HG02870 (cell line): ENCODE data around the gene SPART.

ENCODE experiments used
- ATAC-seq: cut with Tn5 transposase; IDR thresholded peaks from one replicate; pipeline ENCODE4 v1.9.1; 2021; ENCODE audit warnings: mild to moderate bottlenecking, moderate library complexity; ENCODE audit not compliant: unreplicated experiment

SPART gene

DNA sequence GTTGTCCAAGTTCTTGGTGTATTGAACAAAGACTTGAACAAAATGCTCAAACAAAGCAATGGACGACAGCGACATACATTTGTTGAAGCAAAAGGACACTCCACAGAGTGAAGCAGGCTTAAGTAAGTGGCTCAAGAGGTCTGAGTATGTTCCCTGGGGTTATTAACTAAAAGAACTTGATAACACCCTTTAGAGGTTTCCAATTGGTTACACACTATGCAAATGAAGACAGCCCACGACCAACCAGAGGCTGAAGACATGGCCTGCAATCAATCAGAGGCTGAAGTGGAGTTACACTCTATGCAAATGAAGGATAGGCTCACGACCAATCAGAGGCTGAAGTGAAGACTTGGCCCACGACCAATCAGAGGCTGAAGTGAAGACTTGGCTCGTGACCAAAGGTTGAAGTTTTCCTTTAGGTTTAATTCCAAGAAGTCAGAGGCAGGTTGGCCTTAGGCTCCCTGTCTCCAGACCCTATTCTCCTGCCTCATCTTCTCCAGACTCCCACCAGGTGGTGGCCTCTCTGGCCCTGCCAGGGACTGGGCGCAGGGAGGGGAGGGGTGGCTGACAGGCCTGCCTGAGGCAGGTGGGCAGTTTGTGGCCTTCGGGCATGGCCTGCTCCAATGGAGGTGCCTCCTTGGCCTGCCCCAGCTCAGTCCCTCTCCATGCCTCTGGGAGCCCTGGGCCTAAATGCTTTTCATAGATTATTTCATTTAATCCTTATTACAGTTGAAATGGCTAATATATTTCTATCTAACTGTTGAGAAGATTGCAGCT is 86.6 kb downstream of the SPART start:
- no peak for ATAC-seq

DNA sequence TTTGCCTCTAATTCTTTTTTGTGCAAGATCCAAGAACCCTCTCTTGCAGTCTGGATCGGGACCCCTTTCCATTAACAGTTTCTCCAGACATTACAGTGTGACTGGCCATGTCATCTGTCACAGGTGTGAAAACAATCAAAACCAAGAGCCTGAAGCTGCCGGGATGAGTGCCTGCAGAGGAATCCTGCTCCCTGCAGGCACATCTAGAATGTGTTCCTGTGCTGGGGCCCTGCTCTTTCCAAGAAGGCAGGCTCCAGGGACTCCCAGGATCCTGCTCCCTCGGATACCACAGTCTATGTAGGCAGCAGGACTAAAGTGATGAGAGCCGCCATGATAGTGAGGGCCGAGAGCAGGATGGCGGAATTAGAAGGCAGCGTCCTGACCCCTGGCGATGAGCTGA is 87.4 kb downstream of the SPART start:
- ATAC-seq, result no peak
